ENCODE results near the gene ACOXL. TPM values are rescaled to one million over a fixed set of nuclear protein-coding genes. Genes with fewer than 3 reads are reported as not detected.

ACOXL gene
- total and polyA plus RNA-seq, 10 of the 15 experiments (the other 5 are each of a cell fraction or from before 2014, with no cell fraction given) = 0.05 to 1.3 (median 0.71) TPM

- TF ChIP-seq SP1 (IDR thresholded peaks at IDR 0.05; ENCODE audit: low read depth, low read length) (no peak), CREB1 (IDR thresholded peaks at IDR 0.05; ENCODE audit: low read depth) (no peak), KAT2A (conservative IDR thresholded peaks at IDR 0.05; ENCODE audit: control insufficient read depth, low read depth, low read length) (no peak), KDM1A (IDR thresholded peaks at IDR 0.05; ENCODE audit: borderline replicate concordance) (no peak), TARDBP (IDR thresholded peaks at IDR 0.05; ENCODE audit: borderline replicate concordance) (no peak), BRCA1 (IDR thresholded peaks at IDR 0.05; ENCODE audit: low read depth, low read length) (no peak), CHD4 (IDR thresholded peaks at IDR 0.05) (no peak), CBFB (IDR thresholded peaks at IDR 0.05; ENCODE audit: low read depth) (no peak)
- TF ChIP-seq, protein P1, sequence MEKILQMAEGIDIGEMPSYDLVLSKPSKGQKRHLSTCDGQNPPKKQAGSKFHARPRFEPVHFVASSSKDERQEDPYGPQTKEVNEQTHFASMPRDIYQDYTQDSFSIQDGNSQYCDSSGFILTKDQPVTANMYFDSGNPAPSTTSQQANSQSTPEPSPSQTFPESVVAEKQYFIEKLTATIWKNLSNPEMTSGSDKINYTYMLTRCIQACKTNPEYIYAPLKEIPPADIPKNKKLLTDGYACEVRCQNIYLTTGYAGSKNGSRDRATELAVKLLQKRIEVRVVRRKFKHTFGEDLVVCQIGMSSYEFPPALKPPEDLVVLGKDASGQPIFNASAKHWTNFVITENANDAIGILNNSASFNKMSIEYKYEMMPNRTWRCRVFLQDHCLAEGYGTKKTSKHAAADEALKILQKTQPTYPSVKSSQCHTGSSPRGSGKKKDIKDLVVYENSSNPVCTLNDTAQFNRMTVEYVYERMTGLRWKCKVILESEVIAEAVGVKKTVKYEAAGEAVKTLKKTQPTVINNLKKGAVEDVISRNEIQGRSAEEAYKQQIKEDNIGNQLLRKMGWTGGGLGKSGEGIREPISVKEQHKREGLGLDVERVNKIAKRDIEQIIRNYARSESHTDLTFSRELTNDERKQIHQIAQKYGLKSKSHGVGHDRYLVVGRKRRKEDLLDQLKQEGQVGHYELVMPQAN (conservative IDR thresholded peaks at IDR 0.05) = no peak
Observed at GRCh38 chr2:110793034-110793433, 60.7 kb downstream of the ACOXL start (continued).

- peaks cover 1% of the 10 kb centered on the region; the same call in 2 of the 3 replicates for H3K9me3 ChIP-seq (replicated peaks; ENCODE audit: control insufficient read depth, insufficient read depth, low read length)
- no peak for DNase-seq (ENCODE audit: low read depth, low spot score)
- no peaks in the 10 kb centered on the region for H4K20me1 ChIP-seq (ENCODE audit: control insufficient read depth, insufficient read depth)
- H3K27ac ChIP-seq (ENCODE audit: control insufficient read depth, insufficient read depth) = no peak overlapping the region
- no peaks in the 10 kb centered on the region for H3K36me3 ChIP-seq (ENCODE audit: control insufficient read depth in 2 of 2, insufficient read depth in 2 of 2, low read length in 1 of 2)
- no peak for TF ChIP-seq POU2F2 (IDR thresholded peaks at IDR 0.05; ENCODE audit: borderline replicate concordance, low read depth, low read length)
- TF ChIP-seq SPI1 (IDR thresholded peaks at IDR 0.05; ENCODE audit: borderline replicate concordance, insufficient read depth, low read depth, low read length) = no peak
- TF ChIP-seq BACH1 (IDR thresholded peaks at IDR 0.05; ENCODE audit: borderline replicate concordance) = no peak
- intact Hi-C loops (cut with micrococcal nuclease; ENCODE audit: unreplicated experiment) (no loop called here), in situ Hi-C loops (cut with MboI) (no loop called here)
- WGBS (ENCODE audit: insufficient coverage, insufficient replicate concordance, low lambda C conversion rate, missing lambda C conversion rate) = 27% methylated on average over 4 of the region's 4 CpGs
- no peak overlapping the region for H2AFZ ChIP-seq (ENCODE audit: control insufficient read depth, low read depth, low read length)
- no peak overlapping the region for H3K9ac ChIP-seq (ENCODE audit: control insufficient read depth, insufficient read depth, low read length)
- H3K27me3 ChIP-seq (replicated peaks in 1 of 2; ENCODE audit: control insufficient read depth in 2 of 2, insufficient read depth in 2 of 2, low read length in 1 of 2) = peaks cover 0 to 2% of the 10 kb centered on the region in 2 experiments; a peak in 2 of 4 replicates
- no peaks in the 10 kb centered on the region for H3K4me1 ChIP-seq (ENCODE audit: control insufficient read depth, insufficient read depth, low read length)
- no peak for ATAC-seq
- FAIRE-seq = no peak
- ChIA-PET RAD21 (ENCODE audit: unreplicated experiment) (no interaction called here), CTCF (no interaction called here), POLR2A (no interaction called here), SMC1A (ENCODE audit: uncharacterized antibody, unreplicated experiment) (no interaction called here)
- BruUV-seq (replicated peaks) = no TSS peak
- H3K4me3 ChIP-seq = no peak overlapping the region
- H3K79me2 ChIP-seq (ENCODE audit: control insufficient read depth, insufficient read depth, low read length) = no peaks in the 10 kb centered on the region
- H3K4me2 ChIP-seq (ENCODE audit: control insufficient read depth, insufficient read depth) = no peak overlapping the region
Observed at GRCh38 chr2:110794390-110794789, 62.0 kb downstream of the ACOXL start.

Measured in GM12878 (cell line).